ENCODE results near the gene PALS2. TPM values are rescaled to one million over a fixed set of nuclear protein-coding genes. Genes with fewer than 3 reads are reported as not detected.

The PALS2 gene
- total and polyA plus RNA-seq, 4 donors: 12.7 to 155 (median 48.0) TPM

DNA sequence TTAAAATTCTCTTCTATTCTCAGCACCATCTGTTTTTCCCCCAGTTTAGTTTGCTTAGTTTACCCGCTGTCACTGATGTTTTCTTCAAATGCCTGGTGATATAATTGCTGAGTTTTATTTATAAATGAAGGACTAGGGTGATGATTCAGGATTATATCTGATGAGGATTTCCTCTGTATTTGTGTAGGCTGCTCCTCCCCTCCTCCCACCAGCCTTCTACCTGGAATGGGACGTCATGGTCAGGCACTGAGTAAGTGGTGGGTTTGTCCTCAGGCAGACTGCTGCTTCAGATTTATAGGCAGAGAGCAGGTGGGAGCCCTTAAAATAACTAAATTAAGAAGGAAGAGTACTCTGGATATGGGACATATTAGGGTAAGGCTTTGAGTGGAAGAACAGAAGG is 35.8 kb downstream of the PALS2 start:
- H3K27ac ChIP-seq (ENCODE audit: low read depth, low read length): no peak overlapping the region
- H3K4me3 ChIP-seq (ENCODE audit: low read depth, low read length): no peak overlapping the region
- H3K4me1 ChIP-seq (ENCODE audit: control insufficient read depth, insufficient read depth, low read length): no peaks in the 10 kb centered on the region
- H3K27me3 ChIP-seq (ENCODE audit: control insufficient read depth, insufficient read depth, low read length): no peaks in the 10 kb centered on the region
- H3K9me3 ChIP-seq (ENCODE audit: control insufficient read depth, insufficient read depth, low read length): peaks cover 2% of the 10 kb centered on the region
- WGBS (ENCODE audit: insufficient coverage): no CpG with 5 or more reads among the region's 2 CpGs
- peak in 1 of 6 donors; percentile 16 for DNase-seq (ENCODE audit: low read depth in 4 of 6, low spot score in 6 of 6)
- H3K36me3 ChIP-seq (ENCODE audit: control insufficient read depth, insufficient read depth, low read length): no peaks in the 10 kb centered on the region

DNA sequence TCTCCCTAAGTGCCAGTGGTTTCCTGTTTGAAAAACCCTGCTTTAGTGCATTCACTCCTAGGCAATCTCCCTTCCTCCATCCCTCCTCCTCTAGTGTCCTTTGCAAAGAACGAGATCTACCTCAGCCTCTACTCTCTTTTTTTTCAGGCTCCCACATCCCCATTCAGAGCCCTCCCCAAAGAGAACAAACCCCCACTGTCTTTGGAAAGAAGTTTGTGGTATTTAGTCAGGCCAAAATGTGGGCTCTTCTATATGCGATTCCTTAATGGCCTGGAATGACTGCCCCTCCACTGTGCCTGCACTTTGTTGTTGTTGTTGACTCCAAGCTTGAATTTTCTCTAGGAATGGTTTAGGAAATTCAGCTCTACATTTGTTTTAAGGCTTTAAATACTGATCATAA is 36.3 kb downstream of the PALS2 start:
- Histone ChIP-seq H3K27ac (ENCODE audit: low read depth, low read length) (no peak overlapping the region), H3K4me3 (ENCODE audit: low read depth, low read length) (no peak overlapping the region), H3K36me3 (ENCODE audit: control insufficient read depth, insufficient read depth, low read length) (no peaks in the 10 kb centered on the region), H3K27me3 (ENCODE audit: control insufficient read depth, insufficient read depth, low read length) (no peaks in the 10 kb centered on the region), H3K4me1 (ENCODE audit: control insufficient read depth, insufficient read depth, low read length) (no peaks in the 10 kb centered on the region), H3K9me3 (ENCODE audit: control insufficient read depth, insufficient read depth, low read length) (peaks cover 2% of the 10 kb centered on the region)
- DNase-seq (ENCODE audit: low read depth in 4 of 6, low spot score in 6 of 6): no peak
- WGBS (ENCODE audit: insufficient coverage): 100% methylated on average over 1 of the region's 2 CpGs

DNA sequence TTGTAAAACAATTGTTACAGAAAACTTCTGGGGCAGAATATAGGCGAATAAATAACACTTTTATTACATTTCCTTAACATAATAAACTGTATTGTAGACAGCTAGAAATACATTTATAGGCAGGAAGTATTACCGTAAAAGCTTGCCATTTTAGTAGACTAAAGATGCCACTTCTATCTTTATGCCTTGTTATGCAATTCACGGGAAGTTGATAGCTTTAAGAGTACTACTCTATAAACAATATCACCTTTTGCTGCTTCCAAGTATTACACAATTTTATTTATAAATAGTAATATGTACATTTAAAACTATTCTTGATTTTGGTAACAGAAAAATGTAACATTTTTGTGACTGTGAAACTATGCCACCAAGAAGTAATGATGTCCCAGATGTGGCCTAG is 37.9 kb downstream of the PALS2 start:
- Histone ChIP-seq H3K4me3 (ENCODE audit: low read depth, low read length) (no peak overlapping the region), H3K4me1 (ENCODE audit: control insufficient read depth, insufficient read depth, low read length) (no peaks in the 10 kb centered on the region), H3K9me3 (ENCODE audit: control insufficient read depth, insufficient read depth, low read length) (peaks cover 2% of the 10 kb centered on the region), H3K27me3 (ENCODE audit: control insufficient read depth, insufficient read depth, low read length) (no peaks in the 10 kb centered on the region), H3K27ac (ENCODE audit: low read depth, low read length) (no peak overlapping the region), H3K36me3 (ENCODE audit: control insufficient read depth, insufficient read depth, low read length) (no peaks in the 10 kb centered on the region)
- DNase-seq (ENCODE audit: low read depth in 4 of 6, low spot score in 6 of 6): no peak
- WGBS (ENCODE audit: insufficient coverage): no CpG with 5 or more reads among the region's 3 CpGs

DNA sequence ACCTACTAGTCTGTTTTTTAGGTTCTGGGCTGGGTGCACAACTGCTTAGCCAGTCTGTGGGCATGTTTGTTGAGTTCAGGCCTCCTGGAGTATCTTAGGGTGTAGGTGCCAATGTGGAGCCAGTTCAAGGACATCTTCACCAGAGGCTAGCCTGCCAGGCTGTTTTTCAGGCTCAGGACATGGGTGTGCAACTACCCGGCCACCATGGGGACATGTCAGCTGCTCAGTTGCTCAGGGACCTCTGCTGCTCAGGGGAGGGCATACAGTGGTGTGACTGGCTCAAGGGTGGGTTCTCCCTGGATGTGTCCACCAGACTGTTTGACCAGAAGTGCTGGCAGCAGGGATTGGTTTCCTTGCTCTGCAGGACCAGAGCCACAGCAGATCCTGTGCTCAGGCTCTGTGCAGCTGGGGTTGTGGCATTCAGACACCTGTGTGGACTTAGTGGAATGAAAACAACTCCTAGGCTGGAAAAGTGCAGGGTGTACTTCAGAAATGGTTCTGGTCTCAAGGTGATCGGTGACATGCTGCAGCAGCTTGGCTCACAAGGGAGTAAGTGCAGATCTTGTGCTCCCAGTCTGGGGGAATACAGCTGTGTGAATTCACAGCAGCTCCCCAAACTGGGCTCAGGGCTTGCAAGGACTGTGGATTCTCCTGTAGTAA is 44.8 kb downstream of the PALS2 start:
- Histone ChIP-seq H3K36me3 (ENCODE audit: control insufficient read depth, insufficient read depth, low read length) (no peaks in the 10 kb centered on the region), H3K9me3 (ENCODE audit: control insufficient read depth, insufficient read depth, low read length) (peaks cover 7% of the 10 kb centered on the region), H3K4me3 (ENCODE audit: low read depth, low read length) (no peak overlapping the region), H3K4me1 (ENCODE audit: control insufficient read depth, insufficient read depth, low read length) (no peaks in the 10 kb centered on the region), H3K27me3 (ENCODE audit: control insufficient read depth, insufficient read depth, low read length) (no peaks in the 10 kb centered on the region), H3K27ac (ENCODE audit: low read depth, low read length) (no peak overlapping the region)
- DNase-seq (ENCODE audit: low read depth in 4 of 6, low spot score in 6 of 6): no peak
- 97% methylated on average over 2 of the region's 2 CpGs for WGBS (ENCODE audit: insufficient coverage)

DNA sequence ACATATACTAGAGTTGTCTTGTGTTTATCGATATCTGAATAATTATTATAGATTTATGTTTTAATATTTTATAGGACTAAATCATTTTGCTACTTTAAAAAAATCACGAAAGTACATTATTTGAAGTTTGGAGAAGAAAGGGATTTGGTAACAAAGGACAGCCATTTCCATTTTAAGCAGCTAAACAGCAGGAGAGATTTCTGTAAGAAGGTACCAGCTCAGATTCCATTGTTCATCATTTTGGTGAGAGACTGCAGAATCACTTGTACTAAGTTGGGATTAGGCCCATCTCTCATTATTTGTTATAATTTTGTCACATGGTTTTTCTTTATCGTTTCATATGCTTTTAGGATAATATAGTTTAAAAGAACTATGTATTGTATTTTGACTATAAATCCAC is 46.7 kb downstream of the PALS2 start:
- WGBS (ENCODE audit: insufficient coverage): no CpG with 5 or more reads among the region's 3 CpGs
- no peak overlapping the region for H3K27ac ChIP-seq (ENCODE audit: low read depth, low read length)

DNA sequence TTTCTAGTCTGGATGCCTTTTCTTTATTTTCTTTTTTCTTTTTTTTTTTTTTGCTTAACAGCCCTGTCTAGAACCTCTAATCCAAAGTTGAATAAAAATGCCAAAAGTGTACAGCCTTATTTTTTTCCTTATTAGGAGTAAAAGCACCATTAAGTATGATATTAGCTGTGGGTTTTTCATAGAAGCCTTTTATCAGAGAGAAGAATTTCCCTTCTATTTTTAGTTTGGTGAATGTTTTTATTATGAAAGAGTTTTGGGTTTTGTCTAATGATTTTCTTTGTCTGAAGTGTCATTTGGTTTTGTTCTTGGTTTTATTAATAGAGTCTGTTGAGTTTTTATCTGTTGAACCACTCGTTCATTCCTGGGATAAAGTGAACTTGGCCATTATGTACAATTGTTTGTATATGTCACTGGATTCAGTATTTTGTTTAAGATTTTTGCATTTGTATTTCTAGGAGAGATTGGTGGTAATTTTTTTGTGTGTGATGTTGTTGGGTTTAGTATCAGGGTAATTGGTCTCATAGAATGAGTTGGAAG is 49.5 kb downstream of the PALS2 start:
- Histone ChIP-seq H3K27ac (ENCODE audit: low read depth, low read length) (no peak overlapping the region), H3K9me3 (ENCODE audit: control insufficient read depth, insufficient read depth, low read length) (no peaks in the 10 kb centered on the region), H3K4me3 (ENCODE audit: low read depth, low read length) (no peak overlapping the region), H3K36me3 (ENCODE audit: control insufficient read depth, insufficient read depth, low read length) (no peaks in the 10 kb centered on the region), H3K4me1 (ENCODE audit: control insufficient read depth, insufficient read depth, low read length) (no peaks in the 10 kb centered on the region), H3K27me3 (ENCODE audit: control insufficient read depth, insufficient read depth, low read length) (no peaks in the 10 kb centered on the region)
- DNase-seq (ENCODE audit: low read depth in 4 of 6, low spot score in 6 of 6): no peak
- WGBS (ENCODE audit: insufficient coverage): 73% methylated on average over 1 of the region's 1 CpG

More for the DNA sequence above, 46.7 kb downstream of the PALS2 start:
- H3K9me3 ChIP-seq (ENCODE audit: control insufficient read depth, insufficient read depth, low read length): peaks cover 5% of the 10 kb centered on the region
- DNase-seq (ENCODE audit: low read depth in 4 of 6, low spot score in 6 of 6): no peak
- H3K4me3 ChIP-seq (ENCODE audit: low read depth, low read length): no peak overlapping the region
- H3K4me1 ChIP-seq (ENCODE audit: control insufficient read depth, insufficient read depth, low read length): no peaks in the 10 kb centered on the region
- no peaks in the 10 kb centered on the region for H3K36me3 ChIP-seq (ENCODE audit: control insufficient read depth, insufficient read depth, low read length)
- H3K27me3 ChIP-seq (ENCODE audit: control insufficient read depth, insufficient read depth, low read length): no peaks in the 10 kb centered on the region

Small RNA genes lying within 50 kb of the gene (small RNA-seq; reads per million reads assigned to genes)
- gene RNU6-1103P (ENCODE audit: low replicate concordance) (not detected), gene SUMO2P14 (ENCODE audit: low replicate concordance) (not detected)

Other genes starting within 250 kb of the PALS2 start
- gene GSDME, start 184.0 kb downstream of the PALS2 start, total RNA-seq: 10 to 100 TPM; 12.0 to 23.0 TPM
- gene GSDME, start 184.0 kb downstream of the PALS2 start, polyA plus RNA-seq (ENCODE audit: insufficient read length in 2 of 2): 10 to 100 TPM; 45.5 to 53.6 TPM

All from spinal cord (tissue), 10 donors.